Dendritic cell treated with granulocyte-macrophage colony-stimulating factor and Interleukin-4, amounts not matched to agents 40 ng/mL and 50 ng/mL, for 4 days (primary cell): ENCODE data around the gene GRM7.

Experiments
- H3K27ac Mint-ChIP-seq: one replicate; pipeline ENCODE4 v1.8.0; 2022; ENCODE audit warnings: mild to moderate bottlenecking, mixed read lengths
- H3K27me3 Mint-ChIP-seq: one replicate; pipeline ENCODE4 v1.8.0; 2022; ENCODE audit warnings: mild to moderate bottlenecking, mixed read lengths
- H3K36me3 Mint-ChIP-seq: one replicate; pipeline ENCODE4 v1.8.0; 2022; ENCODE audit warnings: low read depth, mixed read lengths
- H3K4me1 Mint-ChIP-seq: one replicate; pipeline ENCODE4 v1.8.0; 2022; ENCODE audit warnings: low read depth, mixed read lengths
- H3K4me3 Mint-ChIP-seq: one replicate; pipeline ENCODE4 v1.8.0; 2022; ENCODE audit warnings: mild to moderate bottlenecking, moderate library complexity, mixed read lengths
- H3K9me3 Mint-ChIP-seq: one replicate; pipeline ENCODE4 v1.8.0; 2022; ENCODE audit warnings: mixed read lengths
- intact Hi-C: fragments of 100-400 bp; cut with micrococcal nuclease; formaldehyde crosslinking; loops from one replicate; pipeline ENCODE4 v1.15.0; 2022

The GRM7 gene

DNA sequence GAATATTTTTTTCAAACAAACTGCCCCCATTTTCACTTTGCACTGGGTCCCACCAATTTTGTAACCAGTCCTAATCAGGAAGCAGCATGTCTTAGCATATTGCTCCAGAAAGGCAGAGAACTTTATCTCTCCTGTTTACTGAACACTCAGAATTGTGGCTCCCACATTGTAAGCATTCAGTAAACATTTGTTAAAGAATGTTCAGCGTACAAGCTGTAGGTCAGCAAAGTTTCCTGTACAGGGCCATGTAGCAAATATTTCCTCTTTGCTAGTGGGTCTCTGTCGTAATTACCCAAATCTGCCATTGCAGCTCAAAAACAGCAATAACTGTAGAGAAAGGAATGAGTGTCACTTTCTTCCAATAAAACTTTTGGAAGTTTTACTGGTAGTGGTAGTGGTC lies 393.3 kb downstream of the GRM7 start:
- peaks cover 30% of the 10 kb centered on the region for H3K9me3 Mint-ChIP-seq
- no peaks in the 10 kb centered on the region for H3K4me1 Mint-ChIP-seq
- H3K36me3 Mint-ChIP-seq: no peaks in the 10 kb centered on the region
- H3K27me3 Mint-ChIP-seq: no peaks in the 10 kb centered on the region
- intact Hi-C loops: no loop called here
- no peak overlapping the region for H3K27ac Mint-ChIP-seq
- H3K4me3 Mint-ChIP-seq: no peak overlapping the region

GRCh38 chr3:7260975-7261374 lies 400.1 kb downstream of the GRM7 start:
- no peaks in the 10 kb centered on the region for H3K36me3 Mint-ChIP-seq
- H3K27me3 Mint-ChIP-seq: no peaks in the 10 kb centered on the region
- intact Hi-C loops: no loop called here
- no peak overlapping the region for H3K4me3 Mint-ChIP-seq
- H3K4me1 Mint-ChIP-seq: no peaks in the 10 kb centered on the region
- peaks cover 62% of the 10 kb centered on the region for H3K9me3 Mint-ChIP-seq
- H3K27ac Mint-ChIP-seq: no peak overlapping the region

GRCh38 chr3:7263347-7264195 lies 402.7 kb downstream of the GRM7 start:
- H3K27ac Mint-ChIP-seq: no peak overlapping the region
- intact Hi-C loops: no loop called here
- H3K36me3 Mint-ChIP-seq: no peaks in the 10 kb centered on the region
- H3K4me3 Mint-ChIP-seq: no peak overlapping the region
- peaks cover 51% of the 10 kb centered on the region for H3K9me3 Mint-ChIP-seq
- H3K4me1 Mint-ChIP-seq: no peaks in the 10 kb centered on the region
- no peaks in the 10 kb centered on the region for H3K27me3 Mint-ChIP-seq

DNA sequence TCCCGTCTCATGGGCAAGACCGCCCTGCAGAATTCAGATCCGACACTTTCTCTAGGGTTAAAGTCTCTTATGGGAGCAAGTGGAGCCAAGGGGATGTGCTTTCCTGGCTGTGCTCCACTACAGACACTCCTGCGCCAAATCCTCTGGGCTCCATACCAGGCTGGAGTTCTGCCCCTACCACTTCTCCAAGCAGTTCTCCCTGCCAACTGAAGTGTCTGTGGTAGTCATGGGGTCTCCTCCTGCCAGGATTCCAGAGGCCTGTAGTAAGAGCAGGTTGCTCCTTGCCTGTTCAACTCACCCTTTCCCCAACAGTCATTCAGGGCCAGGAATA lies 403.2 kb downstream of the GRM7 start:
- intact Hi-C loops: no loop called here
- no peaks in the 10 kb centered on the region for H3K27me3 Mint-ChIP-seq
- H3K27ac Mint-ChIP-seq: no peak overlapping the region
- no peaks in the 10 kb centered on the region for H3K36me3 Mint-ChIP-seq
- H3K4me3 Mint-ChIP-seq: no peak overlapping the region
- H3K9me3 Mint-ChIP-seq: peaks cover 54% of the 10 kb centered on the region
- no peaks in the 10 kb centered on the region for H3K4me1 Mint-ChIP-seq

DNA sequence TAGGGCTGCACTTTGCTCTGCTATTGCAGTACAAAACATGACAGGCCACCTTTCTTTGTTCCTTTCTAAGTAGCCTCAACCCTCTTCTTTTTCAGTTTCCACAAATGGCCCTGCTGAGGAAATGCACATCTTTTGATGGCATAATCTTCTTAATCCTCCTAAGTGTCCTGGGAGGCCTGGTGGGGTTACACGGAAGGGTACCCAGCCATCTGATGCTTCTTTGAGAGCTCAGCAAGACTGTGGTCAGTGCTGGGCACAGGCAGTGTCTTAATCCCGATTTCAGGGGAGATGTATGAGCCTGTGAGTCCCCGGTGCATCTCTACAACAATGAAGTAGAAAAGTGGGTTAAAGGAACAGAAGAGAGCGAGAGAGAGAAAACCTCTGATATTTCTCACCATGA lies 404.8 kb downstream of the GRM7 start:
- Mint-ChIP-seq H3K36me3 (no peaks in the 10 kb centered on the region), H3K4me3 (no peak overlapping the region)

GRCh38 chr3:7266551-7266950 lies 405.6 kb downstream of the GRM7 start:
- H3K9me3 Mint-ChIP-seq: peaks cover 59% of the 10 kb centered on the region
- intact Hi-C loops: no loop called here
- no peaks in the 10 kb centered on the region for H3K27me3 Mint-ChIP-seq

More for the DNA sequence above, 404.8 kb downstream of the GRM7 start:
- Mint-ChIP-seq H3K4me1 (no peaks in the 10 kb centered on the region), H3K9me3 (peaks cover 64% of the 10 kb centered on the region), H3K27ac (no peak overlapping the region), H3K27me3 (no peaks in the 10 kb centered on the region)
- intact Hi-C loops: no loop called here

GRCh38 chr3:7270731-7271130 lies 409.8 kb downstream of the GRM7 start:
- H3K4me1 Mint-ChIP-seq: no peaks in the 10 kb centered on the region
- no peaks in the 10 kb centered on the region for H3K27me3 Mint-ChIP-seq
- no peak overlapping the region for H3K4me3 Mint-ChIP-seq
- intact Hi-C loops: no loop called here
- H3K27ac Mint-ChIP-seq: no peak overlapping the region
- H3K36me3 Mint-ChIP-seq: no peaks in the 10 kb centered on the region
- peaks cover 32% of the 10 kb centered on the region for H3K9me3 Mint-ChIP-seq

More at GRCh38 chr3:7266551-7266950, 405.6 kb downstream of the GRM7 start:
- Mint-ChIP-seq H3K27ac (no peak overlapping the region), H3K36me3 (no peaks in the 10 kb centered on the region), H3K4me3 (no peak overlapping the region), H3K4me1 (no peaks in the 10 kb centered on the region)

DNA sequence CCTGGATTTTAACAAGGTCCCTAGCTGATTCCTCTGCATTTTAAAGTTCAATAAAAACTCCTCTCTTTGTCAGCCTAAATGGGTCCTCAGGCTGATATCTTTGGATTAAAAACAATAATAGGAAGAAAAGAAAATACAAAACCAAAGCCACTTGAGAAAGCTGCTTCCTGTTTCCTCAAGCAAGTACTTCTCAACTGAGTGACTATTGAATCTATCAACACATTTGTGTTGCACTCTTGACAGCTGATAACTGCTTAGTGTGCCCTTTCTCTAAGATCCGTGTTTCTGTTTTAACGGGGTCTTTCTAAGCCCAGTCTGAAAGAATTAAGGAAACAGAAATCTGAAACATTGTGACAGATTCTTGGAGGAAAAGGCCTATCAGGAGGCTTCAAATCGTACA lies 410.7 kb downstream of the GRM7 start:
- intact Hi-C loops: no loop called here
- H3K4me3 Mint-ChIP-seq: no peak overlapping the region
- no peak overlapping the region for H3K27ac Mint-ChIP-seq
- H3K4me1 Mint-ChIP-seq: no peaks in the 10 kb centered on the region
- H3K36me3 Mint-ChIP-seq: no peaks in the 10 kb centered on the region
- H3K27me3 Mint-ChIP-seq: no peaks in the 10 kb centered on the region
- H3K9me3 Mint-ChIP-seq: peaks cover 32% of the 10 kb centered on the region

DNA sequence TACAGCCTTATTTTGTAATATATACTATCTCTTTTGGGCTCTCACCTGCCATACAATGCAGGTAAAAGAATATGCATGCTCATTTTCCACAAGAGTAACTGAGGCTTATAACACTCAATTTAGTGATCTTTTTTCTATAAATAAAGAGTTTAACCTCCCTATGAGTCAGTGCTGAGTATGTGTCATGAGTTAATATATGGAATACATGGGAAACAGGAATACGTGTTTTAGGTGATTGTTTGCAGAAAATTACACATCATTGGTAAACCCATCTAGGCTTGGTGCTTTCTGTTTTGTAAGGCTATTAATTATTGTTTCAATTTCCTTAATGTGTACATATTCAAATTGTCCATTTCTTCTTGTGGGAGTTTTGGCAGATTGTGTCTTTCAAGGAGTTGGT lies 411.3 kb downstream of the GRM7 start:
- H3K9me3 Mint-ChIP-seq: peaks cover 28% of the 10 kb centered on the region
- H3K27ac Mint-ChIP-seq: no peak overlapping the region
- H3K36me3 Mint-ChIP-seq: no peaks in the 10 kb centered on the region
- intact Hi-C loops: no loop called here
- no peaks in the 10 kb centered on the region for H3K4me1 Mint-ChIP-seq
- no peak overlapping the region for H3K4me3 Mint-ChIP-seq
- no peaks in the 10 kb centered on the region for H3K27me3 Mint-ChIP-seq

GRCh38 chr3:7275396-7275795 lies 414.5 kb downstream of the GRM7 start:
- intact Hi-C loops: no loop called here
- no peaks in the 10 kb centered on the region for H3K36me3 Mint-ChIP-seq
- no peak overlapping the region for H3K27ac Mint-ChIP-seq
- H3K27me3 Mint-ChIP-seq: no peaks in the 10 kb centered on the region
- H3K4me3 Mint-ChIP-seq: no peak overlapping the region
- H3K9me3 Mint-ChIP-seq: peaks cover 5% of the 10 kb centered on the region
- H3K4me1 Mint-ChIP-seq: no peaks in the 10 kb centered on the region

- Mint-ChIP-seq H3K27ac (no peak overlapping the region), H3K4me3 (no peak overlapping the region), H3K9me3 (no peaks in the 10 kb centered on the region), H3K36me3 (no peaks in the 10 kb centered on the region), H3K4me1 (no peaks in the 10 kb centered on the region), H3K27me3 (no peaks in the 10 kb centered on the region)
- intact Hi-C loops: loop anchor here (10.0 kb wide), 1 partner anchor 964 kb away; no protein-coding TSS in a partner anchor
These were observed 419.4 kb downstream of the GRM7 start for GRCh38 chr3:7280318-7280717.

GRCh38 chr3:7282988-7283387 lies 422.1 kb downstream of the GRM7 start:
- Mint-ChIP-seq H3K4me3 (no peak overlapping the region), H3K27me3 (no peaks in the 10 kb centered on the region), H3K9me3 (no peaks in the 10 kb centered on the region), H3K27ac (no peak overlapping the region), H3K36me3 (no peaks in the 10 kb centered on the region), H3K4me1 (no peaks in the 10 kb centered on the region)
- intact Hi-C loops: loop anchor here (10.0 kb wide), 1 partner anchor 962 kb away; no protein-coding TSS in a partner anchor

GRCh38 chr3:7285505-7285904 lies 424.6 kb downstream of the GRM7 start:
- intact Hi-C loops: loop anchor here (10.0 kb wide), 1 partner anchor 959 kb away; no protein-coding TSS in a partner anchor
- Mint-ChIP-seq H3K4me3 (no peak overlapping the region), H3K36me3 (no peaks in the 10 kb centered on the region), H3K27ac (no peak overlapping the region), H3K9me3 (no peaks in the 10 kb centered on the region), H3K27me3 (no peaks in the 10 kb centered on the region), H3K4me1 (peaks cover 4% of the 10 kb centered on the region)

DNA sequence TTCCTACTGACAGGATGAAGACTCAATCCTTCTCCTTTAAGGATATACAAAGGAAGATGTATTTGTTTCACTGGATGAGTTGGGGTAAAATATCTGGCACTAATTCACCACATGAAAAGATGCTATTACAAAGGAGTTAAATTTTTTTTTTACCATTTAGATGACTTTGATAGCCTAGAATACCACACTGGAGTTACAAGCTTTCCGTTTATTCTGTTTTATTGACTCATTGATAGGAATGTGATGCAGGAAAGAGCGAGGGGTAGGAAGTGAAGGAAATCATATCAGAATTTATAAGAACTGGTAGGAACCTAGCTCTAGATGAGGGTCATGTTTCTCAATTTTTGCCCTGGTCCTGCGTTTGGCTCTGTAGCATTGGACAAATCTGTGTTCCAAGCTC lies 427.2 kb downstream of the GRM7 start:
- H3K4me1 Mint-ChIP-seq: peaks cover 10% of the 10 kb centered on the region
- intact Hi-C loops: loop anchor here (10.0 kb wide), 1 partner anchor 957 kb away; no protein-coding TSS in a partner anchor
- no peaks in the 10 kb centered on the region for H3K36me3 Mint-ChIP-seq
- H3K4me3 Mint-ChIP-seq: no peak overlapping the region
- no peaks in the 10 kb centered on the region for H3K27me3 Mint-ChIP-seq
- peaks cover 11% of the 10 kb centered on the region for H3K9me3 Mint-ChIP-seq
- H3K27ac Mint-ChIP-seq: no peak overlapping the region

DNA sequence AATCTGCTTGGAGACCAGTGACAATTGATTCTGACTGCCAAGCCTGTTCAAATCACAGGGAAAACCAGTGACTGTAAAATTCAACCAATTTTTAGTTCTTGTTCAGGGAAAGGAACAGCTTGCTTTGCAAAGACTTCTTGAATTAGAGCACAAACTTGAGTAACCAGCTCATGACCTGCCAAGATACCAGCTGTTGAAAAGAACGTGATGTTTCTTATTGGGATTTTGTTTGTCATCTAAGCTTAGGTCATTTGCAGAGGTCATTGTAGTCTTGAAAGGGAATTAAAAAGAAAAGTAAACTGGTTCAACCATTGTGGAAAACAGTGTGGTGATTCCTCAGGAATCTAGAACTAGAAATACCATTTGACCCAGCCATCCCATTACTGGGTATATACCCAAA lies 428.2 kb downstream of the GRM7 start:
- H3K4me3 Mint-ChIP-seq: no peak overlapping the region
- intact Hi-C loops: loop anchor here (10.0 kb wide), 1 partner anchor 956 kb away; no protein-coding TSS in a partner anchor
- no peaks in the 10 kb centered on the region for H3K36me3 Mint-ChIP-seq
- no peaks in the 10 kb centered on the region for H3K27me3 Mint-ChIP-seq
- peaks cover 11% of the 10 kb centered on the region for H3K9me3 Mint-ChIP-seq
- no peak overlapping the region for H3K27ac Mint-ChIP-seq
- peaks cover 10% of the 10 kb centered on the region for H3K4me1 Mint-ChIP-seq
